K562 (cell line): ENCODE data around the gene SLC8A1. TPM values are rescaled to one million over a fixed set of nuclear protein-coding genes. Genes with fewer than 3 reads are reported as not detected.

Source experiments
- ATAC-seq: fragments of 200-7000 bp; cut with Tn5 transposase; 3 replicates; pipeline ENCODE4 v1.9.1; 2020; ENCODE audit warnings: moderate library complexity
- BruUV-seq: library from RNA; stranded (reverse); fragments of 400-500 nt; replicated peaks from 2 replicates; lab custom pipeline; 2021; lab: Mats Ljungman, UMichigan
- CTCF ChIA-PET: fragments of 300-600 bp; formaldehyde crosslinking; extraction: SDS; loops from one replicate; lab custom pipeline; 2021; ENCODE audit warnings: low intra/inter-chr PET ratio; lab: Yijun Ruan, JAX
- POLR2A ChIA-PET: fragments of 300-600, 350-650 bp; sonication (Branson Sonifier 250); formaldehyde crosslinking; extraction: SDS; loops from one replicate; lab custom pipeline; 2021; ENCODE audit warnings: antibody characterized with exemption, inconsistent platforms; lab: Yijun Ruan, JAX
- DNase-seq, 4 experiments: peaks; one replicate each; pipeline versions ENCODE4 v3.0.0 to v3.0.0-alpha.2; 2011 to 2018; ENCODE audit warnings: low spot score in 3 of 4, mixed read lengths in 3 of 4; ENCODE audit errors: extremely low read depth in 1 of 4
- FAIRE-seq: peaks from 2 replicates; lab custom pipeline; 2011; peaks lifted over from hg19 to GRCh38; lab: Jason Lieb, UNC
- H2AFZ ChIP-seq: 2 replicates; pipeline ENCODE4 v1.6.0; 2011; ENCODE audit warnings: low read depth, low read length, control low read depth, inconsistent platforms
- H3K27ac ChIP-seq: fragments of 200-600 bp; 3 replicates; pipeline ENCODE4 v1.8.0; 2011; ENCODE audit warnings: low read depth, mild to moderate bottlenecking, control low read depth, inconsistent platforms, low read length, moderate library complexity, mixed read lengths; ENCODE audit errors: extremely low read depth
- H3K27me3 ChIP-seq, 2 experiments: fragments of 300-600 bp in 1 of 2; 2 replicates in 1 of 2; 3 replicates in 1 of 2; pipeline versions ENCODE4 v1.6.0 to v1.8.0; 2011; ENCODE audit warnings: inconsistent platforms in 2 of 2, low read length in 2 of 2, mild to moderate bottlenecking in 1 of 2, mixed read lengths in 1 of 2, moderate library complexity in 1 of 2; ENCODE audit not compliant: control insufficient read depth in 2 of 2, insufficient read depth in 2 of 2
- H3K36me3 ChIP-seq: fragments of 300-600 bp; 3 replicates; pipeline ENCODE4 v1.8.0; 2011; ENCODE audit warnings: mild to moderate bottlenecking, low read length, inconsistent platforms; ENCODE audit not compliant: control insufficient read depth, insufficient read depth
- H3K4me1 ChIP-seq, 2 experiments: fragments of 200-600 bp in 1 of 2; replicated peaks in 1 of 2; 2 replicates in 1 of 2; 3 replicates in 1 of 2; pipeline versions ENCODE4 v1.5.1 to v1.8.0; 2011; ENCODE audit warnings: inconsistent platforms in 2 of 2, low read length in 2 of 2, mild to moderate bottlenecking in 1 of 2, mixed read lengths in 1 of 2, moderate library complexity in 1 of 2; ENCODE audit not compliant: control insufficient read depth in 2 of 2, insufficient read depth in 2 of 2
- H3K4me2 ChIP-seq: 2 replicates; pipeline ENCODE4 v1.6.1; 2011; ENCODE audit warnings: low read length, control low read depth, inconsistent platforms, mixed read lengths; ENCODE audit not compliant: insufficient read depth
- H3K4me3 ChIP-seq: fragments of 200-600 bp; sonication (generic), shearing (Covaris generic); 2 replicates; pipeline ENCODE4 v1.5.1; 2016; ENCODE audit warnings: control low read depth, inconsistent platforms
- H3K79me2 ChIP-seq: fragments of 200-600 bp; 3 replicates; pipeline ENCODE4 v1.8.0; 2011; ENCODE audit warnings: low read length, inconsistent platforms; ENCODE audit not compliant: control insufficient read depth, insufficient read depth
- H3K9ac ChIP-seq, 2 experiments: 2 replicates each; pipeline versions ENCODE4 v1.6.0 to v1.6.1; 2011; ENCODE audit warnings: low read depth in 2 of 2, low read length in 2 of 2, control low read depth in 1 of 2, inconsistent platforms in 1 of 2, mild to moderate bottlenecking in 1 of 2, mixed read lengths in 1 of 2; ENCODE audit not compliant: insufficient read depth in 1 of 2
- H3K9me1 ChIP-seq: one replicate; pipeline ENCODE4 v1.6.0; 2011; ENCODE audit warnings: inconsistent platforms, mild to moderate bottlenecking, low read length, moderate library complexity; ENCODE audit not compliant: control insufficient read depth, insufficient read depth
- H3K9me3 ChIP-seq: replicated peaks from 2 replicates; pipeline ENCODE4 v1.5.1; 2011; ENCODE audit warnings: low read depth, low read length, inconsistent platforms; ENCODE audit not compliant: control insufficient read depth, insufficient read depth
- H4K20me1 ChIP-seq: replicated peaks from 2 replicates; pipeline ENCODE4 v1.6.1; 2011; ENCODE audit warnings: low read length, inconsistent platforms, mixed read lengths; ENCODE audit not compliant: control insufficient read depth, insufficient read depth
- DNMT1 ChIP-seq: fragments of 450-650 bp; IDR thresholded peaks from 2 replicates; pipeline ENCODE4 v1.6.1; 2016; ENCODE audit warnings: antibody characterized with exemption, mild to moderate bottlenecking
- E2F4 ChIP-seq: sonication (generic); formaldehyde crosslinking; IDR thresholded peaks from 2 replicates; pipeline ENCODE4 v1.8.0; 2022; ENCODE audit warnings: mild to moderate bottlenecking, low read depth, missing genetic modification reagents
- FOXP1 ChIP-seq: sonication (generic); formaldehyde crosslinking; IDR thresholded peaks from 2 replicates; pipeline ENCODE4 v1.8.0; 2022; ENCODE audit warnings: mild to moderate bottlenecking, missing genetic modification reagents
- GMEB1 ChIP-seq: fragments of 250-450 bp; sonication (Bioruptor Pico); IDR thresholded peaks from 2 replicates; pipeline ENCODE4 v1.4.0; 2020; ENCODE audit warnings: mild to moderate bottlenecking
- TAL1 ChIP-seq: fragments of 450-650 bp; IDR thresholded peaks from 2 replicates; pipeline ENCODE4 v1.6.1; 2016; ENCODE audit warnings: mild to moderate bottlenecking
- ZBTB12 ChIP-seq: fragments of 250-450 bp; sonication (Bioruptor Pico); IDR thresholded peaks from 2 replicates; pipeline ENCODE4 v1.4.0; 2020
- ZFP91 ChIP-seq: sonication (generic); formaldehyde crosslinking; IDR thresholded peaks from 2 replicates; pipeline ENCODE4 v1.8.0; 2022; ENCODE audit warnings: mild to moderate bottlenecking, missing genetic modification reagents
- WGBS: fragments of 100-300 bp; shearing (Covaris generic); methylation state at CpG from one replicate; pipeline ENCODE4 v1.1.6; 2016; ENCODE audit warnings: low coverage, mixed read lengths; ENCODE audit not compliant: insufficient coverage; ENCODE audit errors: missing lambda C conversion rate; 5-methylcytosine and 5-hydroxymethylcytosine counted together
- in situ Hi-C: fragments of 300-500 bp; cut with MboI; formaldehyde crosslinking; loops from 4 replicates; pipeline ENCODE4 v1.15.0; 2018; ENCODE audit warnings: inconsistent platforms, mixed read lengths
- intact Hi-C: fragments of 100-400 bp; cut with micrococcal nuclease; formaldehyde crosslinking; loops from 2 replicates; pipeline ENCODE4 v1.14.2; 2022
- polyA plus RNA-seq, 8 experiments: library from polyadenylated mRNA; depleted of rRNA in 4 of 8; stranded (reverse) in 5 of 8; unstranded in 3 of 8; fragments of >200 nt; fragmentation: Nextera tagmentation in 2 of 8; fragmentation: Illumina TruSeq in 1 of 8; extraction: Ambion mirVana in 2 of 8; extraction: Trizol in 1 of 8; gene quantifications; 2 replicates each; pipeline versions ENCODE4 v1.2.1 to v1.2.3, GENCODE V29; 2011 to 2014; ENCODE audit warnings: inconsistent platforms in 1 of 8, missing spikeins in 1 of 8
- total RNA-seq, 7 experiments: library from RNA; depleted of rRNA in 6 of 7; stranded (reverse); fragments of >200 nt in 6 of 7; fragmentation: Illumina TruSeq in 2 of 7; extraction: Trizol in 2 of 7; gene quantifications; 2 replicates each; pipeline versions ENCODE4 v1.2.1 to v1.2.3, GENCODE V29; 2011 to 2021; ENCODE audit warnings: low replicate concordance in 1 of 7

SLC8A1 gene
- total and polyA plus RNA-seq, 9 of the 15 experiments (the other 6 are each of a cell fraction or from before 2014, with no cell fraction given) = not detected

GRCh38 chr2:40471866-40472265 lies 20.0 kb upstream of the SLC8A1 start (continued):
- TF ChIP-seq ZFP91 (no peak), TAL1 (no peak), FOXP1 (CRISPR knock-in tag) (no peak), E2F4 (CRISPR knock-in tag) (no peak)

GRCh38 chr2:40470822-40471813 lies 19.2 kb upstream of the SLC8A1 start:
- FAIRE-seq (no peak), DNase-seq (no peak), ATAC-seq (no peak)
- no peaks in the 10 kb centered on the region for H3K9me3 ChIP-seq
- in situ Hi-C loops (no loop called here), intact Hi-C loops (no loop called here)
- TF ChIP-seq GMEB1 (CRISPR knock-in tag) = no peak
- TF ChIP-seq ZBTB12 (CRISPR knock-in tag) = no peak
- no peak for TF ChIP-seq DNMT1
- no peaks in the 10 kb centered on the region for H4K20me1 ChIP-seq
- no peaks in the 10 kb centered on the region for H3K36me3 ChIP-seq
- H3K4me3 ChIP-seq = no peak overlapping the region
- no peaks in the 10 kb centered on the region for H3K4me1 ChIP-seq
- no peaks in the 10 kb centered on the region for H3K79me2 ChIP-seq
- no peaks in the 10 kb centered on the region for H3K27me3 ChIP-seq
- CTCF ChIA-PET = no interaction called here
- POLR2A ChIA-PET = no interaction called here
- BruUV-seq = no TSS peak
- H3K27ac ChIP-seq = no peak overlapping the region
- H2AFZ ChIP-seq = no peak overlapping the region
- 1% methylated on average over 5 of the region's 5 CpGs for WGBS
- no peak overlapping the region for H3K4me2 ChIP-seq
- H3K9ac ChIP-seq = no peak overlapping the region
- H3K9me1 ChIP-seq = no peaks in the 10 kb centered on the region
